ENCODE results near the gene FBLN7. TPM values are rescaled to one million over a fixed set of nuclear protein-coding genes. Genes with fewer than 3 reads are reported as not detected.

FBLN7 gene
- total and polyA plus RNA-seq, 2 experiments from 2014 or later, result 1.6 to 1.7 TPM

- Histone ChIP-seq H2AFZ (no peak overlapping the region), H3K9me3 (ENCODE audit: low read depth) (no peaks in the 10 kb centered on the region), H4K20me1 (ENCODE audit: insufficient read depth, poor library complexity, severe bottlenecking) (no peaks in the 10 kb centered on the region), H3K4me3 (no peak overlapping the region), H3K27ac (no peak overlapping the region), H3K4me2 (no peak overlapping the region), H3K27me3 (no peaks in the 10 kb centered on the region), H3K9me2 (replicated peaks; ENCODE audit: insufficient read depth) (no peaks in the 10 kb centered on the region), H3K79me2 (no peaks in the 10 kb centered on the region), H3K4me1 (ENCODE audit: insufficient read depth) (no peaks in the 10 kb centered on the region), H3K36me3 (replicated peaks; ENCODE audit: insufficient read depth, low read depth) (no peaks in the 10 kb centered on the region)
- TF ChIP-seq CTCF (IDR thresholded peaks at IDR 0.05; ENCODE audit: poor library complexity) (no peak), EZH2phosphoT487 (IDR thresholded peaks at IDR 0.05; ENCODE audit: low read depth, severe bottlenecking, unreplicated experiment) (no peak), EZH2 (IDR thresholded peaks at IDR 0.05; ENCODE audit: borderline replicate concordance) (no peak)
- DNase-seq (ENCODE audit: low spot score), result no peak
- WGBS (ENCODE audit: low lambda C conversion rate, missing lambda C conversion rate), result 83% methylated on average over 1 of the region's 1 CpG
Measured at GRCh38 chr2:112093216-112093615, 45.0 kb upstream of the FBLN7 start.

GRCh38 chr2:112095681-112096080, 42.5 kb upstream of the FBLN7 start:
- TF ChIP-seq EZH2 (IDR thresholded peaks at IDR 0.05; ENCODE audit: borderline replicate concordance) (no peak), EZH2phosphoT487 (IDR thresholded peaks at IDR 0.05; ENCODE audit: low read depth, severe bottlenecking, unreplicated experiment) (no peak), CTCF (IDR thresholded peaks at IDR 0.05; ENCODE audit: poor library complexity) (no peak)
- 94% methylated on average over 1 of the region's 1 CpG for WGBS (ENCODE audit: low lambda C conversion rate, missing lambda C conversion rate)
- Histone ChIP-seq H2AFZ (no peak overlapping the region), H3K36me3 (replicated peaks; ENCODE audit: insufficient read depth, low read depth) (no peaks in the 10 kb centered on the region), H4K20me1 (ENCODE audit: insufficient read depth, poor library complexity, severe bottlenecking) (no peaks in the 10 kb centered on the region), H3K4me3 (no peak overlapping the region), H3K27me3 (no peaks in the 10 kb centered on the region), H3K4me2 (no peak overlapping the region), H3K9me3 (ENCODE audit: low read depth) (no peaks in the 10 kb centered on the region), H3K4me1 (ENCODE audit: insufficient read depth) (no peaks in the 10 kb centered on the region), H3K9me2 (replicated peaks; ENCODE audit: insufficient read depth) (no peaks in the 10 kb centered on the region), H3K79me2 (no peaks in the 10 kb centered on the region), H3K27ac (no peak overlapping the region)
- DNase-seq (ENCODE audit: low spot score), result no peak

- no peaks in the 10 kb centered on the region for H3K27me3 ChIP-seq
- H3K4me3 ChIP-seq, result no peak overlapping the region
- H3K27ac ChIP-seq, result no peak overlapping the region
- no peak for TF ChIP-seq EZH2 (IDR thresholded peaks at IDR 0.05; ENCODE audit: borderline replicate concordance)
- TF ChIP-seq EZH2phosphoT487 (IDR thresholded peaks at IDR 0.05; ENCODE audit: low read depth, severe bottlenecking, unreplicated experiment), result no peak
- TF ChIP-seq CTCF (IDR thresholded peaks at IDR 0.05; ENCODE audit: poor library complexity), result no peak
- no peaks in the 10 kb centered on the region for H3K79me2 ChIP-seq
- H2AFZ ChIP-seq, result no peak overlapping the region
- DNase-seq (ENCODE audit: low spot score), result no peak
- no peak overlapping the region for H3K4me2 ChIP-seq
- WGBS (ENCODE audit: low lambda C conversion rate, missing lambda C conversion rate), result 77% methylated on average over 10 of the region's 10 CpGs
- no peaks in the 10 kb centered on the region for H3K9me2 ChIP-seq (replicated peaks; ENCODE audit: insufficient read depth)
- no peaks in the 10 kb centered on the region for H3K9me3 ChIP-seq (ENCODE audit: low read depth)
- H4K20me1 ChIP-seq (ENCODE audit: insufficient read depth, poor library complexity, severe bottlenecking), result no peaks in the 10 kb centered on the region
- H3K36me3 ChIP-seq (replicated peaks; ENCODE audit: insufficient read depth, low read depth), result no peaks in the 10 kb centered on the region
- H3K4me1 ChIP-seq (ENCODE audit: insufficient read depth), result no peaks in the 10 kb centered on the region
Measured at GRCh38 chr2:112096098-112096497, 42.1 kb upstream of the FBLN7 start.

Data from hepatocyte (in vitro differentiated cells).